K562 (cell line): ENCODE measurements around the gene OARD1. TPM values are rescaled to one million over a fixed set of nuclear protein-coding genes. Genes with fewer than 3 reads are reported as not detected.

Experiments
- ATAC-seq: fragments of 200-7000 bp; cut with Tn5 transposase; 3 replicates; pipeline ENCODE4 v1.9.1; 2020; ENCODE audit warnings: moderate library complexity
- BruUV-seq: library from RNA; stranded (reverse); fragments of 400-500 nt; replicated peaks from 2 replicates; lab custom pipeline; 2021; lab: Mats Ljungman, UMichigan
- CTCF ChIA-PET: fragments of 300-600 bp; formaldehyde crosslinking; extraction: SDS; loops from one replicate; lab custom pipeline; 2021; ENCODE audit warnings: low intra/inter-chr PET ratio; lab: Yijun Ruan, JAX
- POLR2A ChIA-PET: fragments of 300-600, 350-650 bp; sonication (Branson Sonifier 250); formaldehyde crosslinking; extraction: SDS; loops from one replicate; lab custom pipeline; 2021; ENCODE audit warnings: antibody characterized with exemption, inconsistent platforms; lab: Yijun Ruan, JAX
- DNase-seq, 4 experiments: peaks; one replicate each; pipeline versions ENCODE4 v3.0.0 to v3.0.0-alpha.2; 2011 to 2018; ENCODE audit warnings: low spot score in 3 of 4, mixed read lengths in 3 of 4; ENCODE audit errors: extremely low read depth in 1 of 4
- FAIRE-seq: peaks from 2 replicates; lab custom pipeline; 2011; peaks lifted over from hg19 to GRCh38; lab: Jason Lieb, UNC
- H2AFZ ChIP-seq: 2 replicates; pipeline ENCODE4 v1.6.0; 2011; ENCODE audit warnings: low read depth, low read length, control low read depth, inconsistent platforms
- H3K27ac ChIP-seq: fragments of 200-600 bp; 3 replicates; pipeline ENCODE4 v1.8.0; 2011; ENCODE audit warnings: low read depth, mild to moderate bottlenecking, control low read depth, inconsistent platforms, low read length, moderate library complexity, mixed read lengths; ENCODE audit errors: extremely low read depth
- H3K27me3 ChIP-seq, 2 experiments: fragments of 300-600 bp in 1 of 2; 2 replicates in 1 of 2; 3 replicates in 1 of 2; pipeline versions ENCODE4 v1.6.0 to v1.8.0; 2011; ENCODE audit warnings: inconsistent platforms in 2 of 2, low read length in 2 of 2, mild to moderate bottlenecking in 1 of 2, mixed read lengths in 1 of 2, moderate library complexity in 1 of 2; ENCODE audit not compliant: control insufficient read depth in 2 of 2, insufficient read depth in 2 of 2
- H3K36me3 ChIP-seq: fragments of 300-600 bp; 3 replicates; pipeline ENCODE4 v1.8.0; 2011; ENCODE audit warnings: mild to moderate bottlenecking, low read length, inconsistent platforms; ENCODE audit not compliant: control insufficient read depth, insufficient read depth
- H3K4me1 ChIP-seq, 2 experiments: fragments of 200-600 bp in 1 of 2; replicated peaks in 1 of 2; 2 replicates in 1 of 2; 3 replicates in 1 of 2; pipeline versions ENCODE4 v1.5.1 to v1.8.0; 2011; ENCODE audit warnings: inconsistent platforms in 2 of 2, low read length in 2 of 2, mild to moderate bottlenecking in 1 of 2, mixed read lengths in 1 of 2, moderate library complexity in 1 of 2; ENCODE audit not compliant: control insufficient read depth in 2 of 2, insufficient read depth in 2 of 2
- H3K4me2 ChIP-seq: 2 replicates; pipeline ENCODE4 v1.6.1; 2011; ENCODE audit warnings: low read length, control low read depth, inconsistent platforms, mixed read lengths; ENCODE audit not compliant: insufficient read depth
- H3K4me3 ChIP-seq: fragments of 200-600 bp; sonication (generic), shearing (Covaris generic); 2 replicates; pipeline ENCODE4 v1.5.1; 2016; ENCODE audit warnings: control low read depth, inconsistent platforms
- H3K79me2 ChIP-seq: fragments of 200-600 bp; 3 replicates; pipeline ENCODE4 v1.8.0; 2011; ENCODE audit warnings: low read length, inconsistent platforms; ENCODE audit not compliant: control insufficient read depth, insufficient read depth
- H3K9ac ChIP-seq, 2 experiments: 2 replicates each; pipeline versions ENCODE4 v1.6.0 to v1.6.1; 2011; ENCODE audit warnings: low read depth in 2 of 2, low read length in 2 of 2, control low read depth in 1 of 2, inconsistent platforms in 1 of 2, mild to moderate bottlenecking in 1 of 2, mixed read lengths in 1 of 2; ENCODE audit not compliant: insufficient read depth in 1 of 2
- H3K9me1 ChIP-seq: one replicate; pipeline ENCODE4 v1.6.0; 2011; ENCODE audit warnings: inconsistent platforms, mild to moderate bottlenecking, low read length, moderate library complexity; ENCODE audit not compliant: control insufficient read depth, insufficient read depth
- H3K9me3 ChIP-seq: replicated peaks from 2 replicates; pipeline ENCODE4 v1.5.1; 2011; ENCODE audit warnings: low read depth, low read length, inconsistent platforms; ENCODE audit not compliant: control insufficient read depth, insufficient read depth
- H4K20me1 ChIP-seq: replicated peaks from 2 replicates; pipeline ENCODE4 v1.6.1; 2011; ENCODE audit warnings: low read length, inconsistent platforms, mixed read lengths; ENCODE audit not compliant: control insufficient read depth, insufficient read depth
- NCOA4 ChIP-seq: fragments of 450-650 bp; IDR thresholded peaks from 2 replicates; pipeline ENCODE4 v1.6.1; 2018; ENCODE audit warnings: mild to moderate bottlenecking; ENCODE audit not compliant: partially characterized antibody
- POLR2AphosphoS2 ChIP-seq: IDR thresholded peaks from 2 replicates; pipeline ENCODE4 v1.6.1; 2012; ENCODE audit warnings: low read length, improper control_type of control experiment
- SAFB2 ChIP-seq: fragments of 200-400 bp; formaldehyde crosslinking; IDR thresholded peaks from 2 replicates; pipeline ENCODE4 v1.6.1; 2018; ENCODE audit warnings: borderline replicate concordance, low read length, low read depth, moderate library complexity; ENCODE audit not compliant: severe bottlenecking
- WGBS: fragments of 100-300 bp; shearing (Covaris generic); methylation state at CpG from one replicate; pipeline ENCODE4 v1.1.6; 2016; ENCODE audit warnings: low coverage, mixed read lengths; ENCODE audit not compliant: insufficient coverage; ENCODE audit errors: missing lambda C conversion rate; 5-methylcytosine and 5-hydroxymethylcytosine counted together
- in situ Hi-C: fragments of 300-500 bp; cut with MboI; formaldehyde crosslinking; loops from 4 replicates; pipeline ENCODE4 v1.15.0; 2018; ENCODE audit warnings: inconsistent platforms, mixed read lengths
- intact Hi-C: fragments of 100-400 bp; cut with micrococcal nuclease; formaldehyde crosslinking; loops from 2 replicates; pipeline ENCODE4 v1.14.2; 2022
- polyA plus RNA-seq, 8 experiments: library from polyadenylated mRNA; depleted of rRNA in 4 of 8; stranded (reverse) in 5 of 8; unstranded in 3 of 8; fragments of >200 nt; fragmentation: Nextera tagmentation in 2 of 8; fragmentation: Illumina TruSeq in 1 of 8; extraction: Ambion mirVana in 2 of 8; extraction: Trizol in 1 of 8; gene quantifications; 2 replicates each; pipeline versions ENCODE4 v1.2.1 to v1.2.3, GENCODE V29; 2011 to 2014; ENCODE audit warnings: inconsistent platforms in 1 of 8, missing spikeins in 1 of 8
- total RNA-seq, 7 experiments: library from RNA; depleted of rRNA in 6 of 7; stranded (reverse); fragments of >200 nt in 6 of 7; fragmentation: Illumina TruSeq in 2 of 7; extraction: Trizol in 2 of 7; gene quantifications; 2 replicates each; pipeline versions ENCODE4 v1.2.1 to v1.2.3, GENCODE V29; 2011 to 2021; ENCODE audit warnings: low replicate concordance in 1 of 7
- TF ChIP-seq, protein P1 (sequence below), 2 experiments: fragments of 450-650 bp; formaldehyde crosslinking in 1 of 2; IDR thresholded peaks; 2 replicates each; pipeline versions ENCODE4 v1.4.0 to v1.6.1; 2014 to 2020; ENCODE audit warnings: mild to moderate bottlenecking in 2 of 2, borderline replicate concordance in 1 of 2, low read depth in 1 of 2
- TF ChIP-seq, protein P2 (sequence below): sonication (generic); formaldehyde crosslinking; IDR thresholded peaks from 2 replicates; pipeline ENCODE4 v1.8.1; 2023; ENCODE audit warnings: mild to moderate bottlenecking, missing genetic modification reagents
- TF ChIP-seq, protein P3 (sequence below): fragments of 250-450 bp; sonication (Bioruptor Pico); IDR thresholded peaks from 2 replicates; pipeline ENCODE4 v1.6.1; 2021; ENCODE audit warnings: mild to moderate bottlenecking

Gene OARD1
- total and polyA plus RNA-seq, 9 of the 15 experiments (the other 6 are each of a cell fraction or from before 2014, with no cell fraction given), result 43.4 to 88.3 (median 61.1) TPM

DNA sequence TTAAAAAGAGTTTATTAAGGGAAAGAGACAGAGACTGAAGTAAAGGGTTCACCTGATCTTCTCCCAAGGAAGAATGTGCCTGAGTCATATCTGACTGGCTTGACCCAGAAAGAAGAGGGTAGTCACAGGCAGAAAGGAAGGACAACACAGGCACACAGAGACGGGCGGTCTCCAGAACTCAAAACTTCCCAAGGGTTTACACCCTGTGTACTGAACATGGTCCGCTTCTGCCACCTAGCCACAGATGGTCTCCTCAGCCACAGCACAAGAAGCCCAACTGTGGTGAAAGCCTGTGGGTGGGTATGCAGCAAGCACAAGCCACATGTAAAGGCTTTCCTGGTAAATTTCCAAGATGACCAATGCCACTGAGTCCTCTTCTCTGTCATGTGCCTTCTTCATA, 50.3 kb downstream of the OARD1 start (continued):
- TF ChIP-seq, protein P1, sequence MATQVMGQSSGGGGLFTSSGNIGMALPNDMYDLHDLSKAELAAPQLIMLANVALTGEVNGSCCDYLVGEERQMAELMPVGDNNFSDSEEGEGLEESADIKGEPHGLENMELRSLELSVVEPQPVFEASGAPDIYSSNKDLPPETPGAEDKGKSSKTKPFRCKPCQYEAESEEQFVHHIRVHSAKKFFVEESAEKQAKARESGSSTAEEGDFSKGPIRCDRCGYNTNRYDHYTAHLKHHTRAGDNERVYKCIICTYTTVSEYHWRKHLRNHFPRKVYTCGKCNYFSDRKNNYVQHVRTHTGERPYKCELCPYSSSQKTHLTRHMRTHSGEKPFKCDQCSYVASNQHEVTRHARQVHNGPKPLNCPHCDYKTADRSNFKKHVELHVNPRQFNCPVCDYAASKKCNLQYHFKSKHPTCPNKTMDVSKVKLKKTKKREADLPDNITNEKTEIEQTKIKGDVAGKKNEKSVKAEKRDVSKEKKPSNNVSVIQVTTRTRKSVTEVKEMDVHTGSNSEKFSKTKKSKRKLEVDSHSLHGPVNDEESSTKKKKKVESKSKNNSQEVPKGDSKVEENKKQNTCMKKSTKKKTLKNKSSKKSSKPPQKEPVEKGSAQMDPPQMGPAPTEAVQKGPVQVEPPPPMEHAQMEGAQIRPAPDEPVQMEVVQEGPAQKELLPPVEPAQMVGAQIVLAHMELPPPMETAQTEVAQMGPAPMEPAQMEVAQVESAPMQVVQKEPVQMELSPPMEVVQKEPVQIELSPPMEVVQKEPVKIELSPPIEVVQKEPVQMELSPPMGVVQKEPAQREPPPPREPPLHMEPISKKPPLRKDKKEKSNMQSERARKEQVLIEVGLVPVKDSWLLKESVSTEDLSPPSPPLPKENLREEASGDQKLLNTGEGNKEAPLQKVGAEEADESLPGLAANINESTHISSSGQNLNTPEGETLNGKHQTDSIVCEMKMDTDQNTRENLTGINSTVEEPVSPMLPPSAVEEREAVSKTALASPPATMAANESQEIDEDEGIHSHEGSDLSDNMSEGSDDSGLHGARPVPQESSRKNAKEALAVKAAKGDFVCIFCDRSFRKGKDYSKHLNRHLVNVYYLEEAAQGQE (IDR thresholded peaks at IDR 0.05; ENCODE audit: borderline replicate concordance), result 0 out of 2 replicates have a peak, but pooled peaks have one; percentile 9
- TF ChIP-seq, protein P1 (CRISPR knock-in tag; IDR thresholded peaks at IDR 0.05; ENCODE audit: low read depth), result no peak
- TF ChIP-seq, all 486 proteins: peak for 3

DNA sequence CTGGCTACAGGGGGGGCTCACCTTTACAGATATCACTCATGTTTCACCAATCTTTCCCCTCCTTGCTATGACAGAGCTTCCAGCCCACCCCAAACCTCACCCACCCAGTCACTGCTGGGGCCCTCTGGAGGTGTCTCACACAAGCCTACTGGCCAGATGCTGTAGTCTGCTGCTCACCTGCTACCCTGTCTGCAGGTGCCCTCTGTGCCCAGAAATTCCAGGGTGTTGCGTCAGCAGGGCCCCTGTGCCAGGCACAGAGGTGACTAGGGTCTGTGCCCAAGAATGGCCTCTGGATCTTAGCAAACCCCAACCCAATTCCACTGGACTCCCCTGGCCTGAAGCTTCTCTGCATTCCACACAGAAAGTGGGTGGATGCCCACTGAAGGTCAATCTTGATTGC, 54.5 kb downstream of the OARD1 start:
- 0% methylated on average over 1 of the region's 1 CpG for WGBS
- Histone ChIP-seq H3K27me3 (peaks cover 3 to 18% of the 10 kb centered on the region in 2 experiments; a peak in 3 of 5 replicates), H3K27ac (no peak overlapping the region), H3K36me3 (no peaks in the 10 kb centered on the region), H3K9me3 (no peaks in the 10 kb centered on the region), H3K4me1 (no peaks in the 10 kb centered on the region), H3K9me1 (no peaks in the 10 kb centered on the region), H3K9ac (no peak overlapping the region), H2AFZ (no peak overlapping the region), H3K79me2 (no peaks in the 10 kb centered on the region), H4K20me1 (no peaks in the 10 kb centered on the region), H3K4me2 (no peak overlapping the region), H3K4me3 (no peak overlapping the region)
- FAIRE-seq (no peak), ATAC-seq (no peak), DNase-seq (no peak)
- in situ Hi-C loops (no loop called here), intact Hi-C loops (no loop called here)
- BruUV-seq, result no TSS peak
- TF ChIP-seq, protein P2, sequence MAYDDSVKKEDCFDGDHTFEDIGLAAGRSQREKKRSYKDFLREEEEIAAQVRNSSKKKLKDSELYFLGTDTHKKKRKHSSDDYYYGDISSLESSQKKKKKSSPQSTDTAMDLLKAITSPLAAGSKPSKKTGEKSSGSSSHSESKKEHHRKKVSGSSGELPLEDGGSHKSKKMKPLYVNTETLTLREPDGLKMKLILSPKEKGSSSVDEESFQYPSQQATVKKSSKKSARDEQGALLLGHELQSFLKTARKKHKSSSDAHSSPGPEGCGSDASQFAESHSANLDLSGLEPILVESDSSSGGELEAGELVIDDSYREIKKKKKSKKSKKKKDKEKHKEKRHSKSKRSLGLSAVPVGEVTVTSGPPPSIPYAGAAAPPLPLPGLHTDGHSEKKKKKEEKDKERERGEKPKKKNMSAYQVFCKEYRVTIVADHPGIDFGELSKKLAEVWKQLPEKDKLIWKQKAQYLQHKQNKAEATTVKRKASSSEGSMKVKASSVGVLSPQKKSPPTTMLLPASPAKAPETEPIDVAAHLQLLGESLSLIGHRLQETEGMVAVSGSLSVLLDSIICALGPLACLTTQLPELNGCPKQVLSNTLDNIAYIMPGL (CRISPR knock-in tag), result no peak
- TF ChIP-seq NCOA4, result no peak
- TF ChIP-seq, protein P3, sequence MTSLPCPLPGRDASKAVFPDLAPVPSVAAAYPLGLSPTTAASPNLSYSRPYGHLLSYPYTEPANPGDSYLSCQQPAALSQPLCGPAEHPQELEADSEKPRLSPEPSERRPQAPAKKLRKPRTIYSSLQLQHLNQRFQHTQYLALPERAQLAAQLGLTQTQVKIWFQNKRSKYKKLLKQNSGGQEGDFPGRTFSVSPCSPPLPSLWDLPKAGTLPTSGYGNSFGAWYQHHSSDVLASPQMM (CRISPR knock-in tag), result no peak
- no peak for TF ChIP-seq SAFB2
- no peak for TF ChIP-seq POLR2AphosphoS2
- CTCF ChIA-PET, result no interaction called here
- POLR2A ChIA-PET, result interaction anchor here (0.6 kb wide), 1 partner anchor 183 kb away, joined by 3 read pairs; the partner anchor contains the start of gene TREML2
